Measurements from ENCODE around the gene JUN.

JUN gene

DNA sequence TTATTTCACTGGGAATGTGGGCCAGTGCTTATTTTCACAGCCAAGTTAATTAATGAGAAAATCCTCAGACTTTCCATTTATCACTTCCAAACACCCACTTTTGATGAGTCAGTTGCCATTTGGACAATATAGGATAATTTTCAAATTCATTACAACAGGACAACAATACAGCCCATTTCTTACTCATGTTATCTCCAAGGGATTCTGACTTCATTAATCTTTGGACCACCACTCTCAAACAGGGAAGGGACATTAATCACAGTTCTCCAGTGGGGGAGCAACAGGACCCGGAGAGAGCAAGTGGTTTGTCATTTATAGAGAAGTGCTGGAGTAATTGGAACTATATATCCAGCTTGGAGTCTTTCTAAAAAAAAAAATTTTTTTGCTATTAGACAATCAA lies 38.7 kb downstream of the JUN start:
- TF ChIP-seq, protein P1, sequence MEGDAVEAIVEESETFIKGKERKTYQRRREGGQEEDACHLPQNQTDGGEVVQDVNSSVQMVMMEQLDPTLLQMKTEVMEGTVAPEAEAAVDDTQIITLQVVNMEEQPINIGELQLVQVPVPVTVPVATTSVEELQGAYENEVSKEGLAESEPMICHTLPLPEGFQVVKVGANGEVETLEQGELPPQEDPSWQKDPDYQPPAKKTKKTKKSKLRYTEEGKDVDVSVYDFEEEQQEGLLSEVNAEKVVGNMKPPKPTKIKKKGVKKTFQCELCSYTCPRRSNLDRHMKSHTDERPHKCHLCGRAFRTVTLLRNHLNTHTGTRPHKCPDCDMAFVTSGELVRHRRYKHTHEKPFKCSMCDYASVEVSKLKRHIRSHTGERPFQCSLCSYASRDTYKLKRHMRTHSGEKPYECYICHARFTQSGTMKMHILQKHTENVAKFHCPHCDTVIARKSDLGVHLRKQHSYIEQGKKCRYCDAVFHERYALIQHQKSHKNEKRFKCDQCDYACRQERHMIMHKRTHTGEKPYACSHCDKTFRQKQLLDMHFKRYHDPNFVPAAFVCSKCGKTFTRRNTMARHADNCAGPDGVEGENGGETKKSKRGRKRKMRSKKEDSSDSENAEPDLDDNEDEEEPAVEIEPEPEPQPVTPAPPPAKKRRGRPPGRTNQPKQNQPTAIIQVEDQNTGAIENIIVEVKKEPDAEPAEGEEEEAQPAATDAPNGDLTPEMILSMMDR (conservative IDR thresholded peaks at IDR 0.05; ENCODE audit: low read depth, low read length), result no peak
- no peak for DNase-seq (ENCODE audit: low read depth)
- H3K4me3 ChIP-seq (ENCODE audit: low read depth, low read length), result no peak overlapping the region

DNA sequence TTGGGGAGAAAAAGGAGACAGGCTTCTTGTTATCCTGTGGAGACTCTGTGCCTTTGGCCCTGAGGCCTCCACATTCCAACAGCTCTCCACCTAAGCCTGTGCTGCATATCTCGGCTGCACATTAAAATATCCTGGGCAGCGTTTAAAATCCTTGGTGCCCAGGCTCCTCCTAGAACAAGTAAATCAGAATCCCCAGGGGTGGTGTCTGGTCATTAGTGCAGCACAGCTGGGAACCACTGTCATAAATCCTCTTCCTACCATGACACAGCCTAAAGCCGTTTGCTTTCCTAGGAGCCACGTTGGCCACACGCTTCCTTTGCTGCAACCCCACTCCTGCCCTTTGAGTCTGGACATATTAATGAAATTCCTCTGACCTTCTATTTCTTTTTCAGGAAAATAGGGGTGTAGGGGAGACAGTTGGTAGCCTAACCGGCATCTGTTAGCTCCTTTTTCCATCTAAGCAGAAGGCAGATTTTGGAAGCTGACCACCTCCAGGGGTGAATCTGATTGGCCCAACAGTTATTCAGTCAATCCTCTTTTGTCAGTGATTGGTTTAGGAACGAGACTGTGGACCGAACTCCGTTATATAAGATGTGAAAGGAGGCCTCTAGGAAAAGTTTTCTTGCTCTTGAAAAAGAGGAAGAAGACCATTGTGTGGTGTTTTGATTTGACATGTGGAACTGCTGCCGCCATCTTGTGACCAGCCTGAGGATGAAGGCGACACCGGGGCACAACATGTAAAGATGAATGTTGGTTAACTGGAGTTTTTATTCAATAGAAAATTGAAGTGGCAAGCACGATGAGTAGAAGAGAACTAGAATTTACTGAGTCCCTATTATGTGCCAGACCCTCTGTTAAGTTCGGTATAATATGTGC lies 41.9 kb downstream of the JUN start:
- H3K4me3 ChIP-seq (ENCODE audit: low read depth, low read length), result no peak overlapping the region
- no peak for DNase-seq (ENCODE audit: low read depth)
- TF ChIP-seq, protein P1 (conservative IDR thresholded peaks at IDR 0.05; ENCODE audit: low read depth, low read length), result no peak

DNA sequence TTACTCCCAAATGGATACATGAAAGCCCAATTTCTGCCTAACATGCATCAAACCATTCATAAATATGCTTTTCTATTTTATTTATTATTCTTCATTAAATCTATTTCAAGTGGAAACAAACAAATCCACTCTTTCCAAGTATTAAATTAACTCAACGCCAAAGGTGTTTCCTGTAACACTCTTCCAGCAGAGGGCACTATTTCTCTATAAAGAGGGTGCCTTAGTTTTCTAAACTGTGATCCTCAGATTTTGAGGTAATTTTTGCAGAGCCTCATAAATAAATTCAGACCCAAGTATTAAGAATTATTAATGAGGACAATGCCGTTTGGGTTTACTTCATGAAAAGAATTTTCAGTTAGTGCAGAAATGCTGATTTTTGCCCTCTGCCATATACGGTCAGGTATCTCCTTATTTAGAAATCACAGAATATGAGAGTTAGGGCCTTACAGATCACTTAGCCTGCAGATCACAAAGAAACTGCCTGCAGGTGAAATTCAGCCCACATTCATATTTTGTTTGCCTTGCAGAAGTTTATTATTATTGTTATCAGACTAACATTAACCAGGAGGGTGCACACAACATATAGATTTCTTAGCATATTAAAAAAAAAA lies 43.9 kb downstream of the JUN start:
- TF ChIP-seq, protein P1 (conservative IDR thresholded peaks at IDR 0.05; ENCODE audit: low read depth, low read length), result peak; percentile 68
- no peak overlapping the region for H3K4me3 ChIP-seq (ENCODE audit: low read depth, low read length)
- DNase-seq (ENCODE audit: low read depth), result peak; percentile 81

DNA sequence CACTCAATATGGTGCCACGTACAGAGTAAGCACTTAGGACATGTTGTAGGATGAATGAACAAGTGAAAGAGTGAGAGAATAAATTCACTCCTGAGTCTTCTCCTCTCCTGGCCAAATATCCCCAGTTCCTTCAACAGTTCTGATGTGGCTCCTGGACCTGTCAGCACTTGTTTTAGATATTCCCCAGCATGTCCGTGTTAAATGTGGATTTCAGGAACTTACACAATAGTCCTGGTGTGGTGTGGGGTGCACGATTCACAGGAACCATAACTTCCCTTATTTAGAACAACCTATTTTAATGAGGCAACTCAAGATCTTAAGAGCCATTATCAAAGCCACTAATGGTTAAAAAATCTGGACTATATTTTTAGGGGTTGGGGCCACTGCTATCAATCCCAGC lies 45.0 kb downstream of the JUN start:
- TF ChIP-seq, protein P1 (conservative IDR thresholded peaks at IDR 0.05; ENCODE audit: low read depth, low read length), result no peak
- DNase-seq (ENCODE audit: low read depth), result no peak
- H3K4me3 ChIP-seq (ENCODE audit: low read depth, low read length), result no peak overlapping the region

DNA sequence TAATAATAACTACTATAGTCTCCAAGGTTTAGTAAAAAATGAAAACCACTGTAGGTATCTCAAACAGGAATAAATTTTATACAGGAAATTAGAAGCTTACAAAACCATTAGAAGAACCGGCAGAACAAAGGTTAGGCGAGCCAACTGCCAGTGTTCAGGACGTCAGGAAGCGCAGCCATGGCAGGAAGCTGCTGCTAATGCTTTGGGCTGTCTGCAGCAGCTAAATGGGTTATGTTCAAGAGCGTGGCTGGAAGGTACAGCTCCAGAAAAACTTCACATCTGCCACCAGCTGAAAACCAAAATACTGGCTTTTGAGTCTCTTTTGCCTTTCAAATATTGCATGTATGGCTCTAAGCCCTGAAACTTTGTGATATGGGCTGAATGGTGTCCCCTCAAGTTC lies 48.3 kb downstream of the JUN start:
- H3K4me3 ChIP-seq (ENCODE audit: low read depth, low read length), result no peak overlapping the region
- no peak for DNase-seq (ENCODE audit: low read depth)
- TF ChIP-seq, protein P1 (conservative IDR thresholded peaks at IDR 0.05; ENCODE audit: low read depth, low read length), result no peak

DNA sequence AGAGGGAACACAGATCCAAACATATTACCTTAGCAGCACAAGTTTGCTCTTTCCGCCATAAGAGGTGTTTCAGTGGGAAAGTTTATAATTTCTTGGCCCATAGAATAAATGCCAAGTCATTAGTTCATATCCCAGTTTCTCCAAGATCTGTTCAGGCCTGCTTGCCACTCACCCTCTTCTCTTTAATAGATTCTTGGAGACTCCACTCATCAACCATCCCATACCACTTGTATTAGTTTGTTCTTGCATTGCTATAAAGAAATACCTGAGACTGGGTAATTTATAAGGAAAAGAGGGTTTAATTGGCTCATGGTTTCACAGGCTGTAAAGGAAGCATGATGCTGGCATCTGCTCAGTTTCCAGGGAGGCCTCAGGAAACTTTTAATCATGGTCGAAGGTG lies 49.2 kb downstream of the JUN start:
- TF ChIP-seq, protein P1 (conservative IDR thresholded peaks at IDR 0.05; ENCODE audit: low read depth, low read length), result no peak
- no peak overlapping the region for H3K4me3 ChIP-seq (ENCODE audit: low read depth, low read length)
- no peak for DNase-seq (ENCODE audit: low read depth)
